ENCODE results near the gene MYADM. TPM values are rescaled to one million over a fixed set of nuclear protein-coding genes. Genes with fewer than 3 reads are reported as not detected.

Gene MYADM
- total and polyA plus RNA-seq, 2 of the 13 experiments (the other 11 are each of a cell fraction or from before 2014, with no cell fraction given) = 19.9 to 38.1 TPM

GRCh38 chr19:53879140-53880081 is 11.7 kb downstream of the MYADM start (continued):
- TF ChIP-seq ZBTB33 (CRISPR knock-in tag; IDR thresholded peaks at IDR 0.05) = no peak
- peak; percentile 50; the same call in 1 of the 2 replicates for TF ChIP-seq BCL3 (CRISPR knock-in tag; IDR thresholded peaks at IDR 0.05)
- peak; percentile 63 for TF ChIP-seq SP2 (CRISPR knock-in tag; IDR thresholded peaks at IDR 0.05)
- TF ChIP-seq ARID4A (CRISPR knock-in tag; IDR thresholded peaks at IDR 0.05; ENCODE audit: borderline replicate concordance) = peak; percentile 70; the same call in 1 of the 2 replicates
- TF ChIP-seq ZNF770 (CRISPR knock-in tag; IDR thresholded peaks at IDR 0.05) = peak; percentile 46; the same call in 1 of the 2 replicates
- TF ChIP-seq GMEB1 (CRISPR knock-in tag; IDR thresholded peaks at IDR 0.05; ENCODE audit: borderline replicate concordance) = peak; percentile 91
- TF ChIP-seq SIN3A (IDR thresholded peaks at IDR 0.05; ENCODE audit: borderline replicate concordance, low read depth, low read length) = 0 out of 2 replicates have a peak, but pooled peaks have one; percentile 25
- no peak for TF ChIP-seq ZNF557 (CRISPR knock-in tag; IDR thresholded peaks at IDR 0.05)
- no peak for TF ChIP-seq ZNF644 (CRISPR knock-in tag; IDR thresholded peaks at IDR 0.05; ENCODE audit: low read depth)
- 0 out of 2 replicates have a peak, but pooled peaks have one; percentile 63 for TF ChIP-seq HMGXB3 (CRISPR knock-in tag; IDR thresholded peaks at IDR 0.05; ENCODE audit: borderline replicate concordance)

Data from HepG2 (cell line).